Stimulated activated CD8-positive, alpha-beta memory T cell treated with anti-CD3 and anti-CD28 coated beads, Interleukin-7, amount 100 ng/mL, for 24 hours (primary cell): ENCODE results near the gene FCHSD2.

Experiments
- DNase-seq: peaks from one replicate; pipeline ENCODE4 v3.0.0-alpha.2; 2020; ENCODE audit warnings: low read depth

The FCHSD2 gene

DNA sequence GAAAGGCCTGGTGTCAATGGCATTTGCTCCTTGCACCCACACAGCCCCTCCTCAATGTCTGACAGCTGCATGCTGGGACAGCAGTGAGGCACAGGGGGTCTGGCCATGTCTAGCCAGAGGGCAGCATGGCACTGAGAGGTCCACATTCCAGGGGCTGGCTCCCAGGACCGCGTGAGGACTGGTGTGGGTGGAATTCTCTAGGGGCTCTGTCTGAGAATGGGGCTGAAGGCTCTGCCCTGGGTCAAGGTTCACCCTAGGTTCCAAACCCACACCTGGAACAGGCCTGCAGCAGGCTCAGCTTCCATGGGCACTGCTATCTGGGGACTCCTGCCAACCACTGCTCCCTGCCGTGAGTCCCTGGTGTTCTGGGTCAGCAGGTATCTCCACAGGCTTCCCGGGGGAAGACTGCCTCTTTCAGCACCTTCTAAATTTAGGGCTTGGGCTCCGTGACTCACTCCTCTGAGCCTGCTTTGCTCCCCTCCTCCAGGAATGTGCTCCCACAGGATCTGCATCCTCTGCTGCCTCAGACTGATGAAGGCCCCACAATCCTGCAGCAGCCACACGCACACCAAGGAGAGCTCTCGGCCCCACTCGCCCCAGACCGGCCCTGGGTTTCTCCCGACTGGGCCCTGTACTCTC lies 352.5 kb downstream of the FCHSD2 start:
- no peak for DNase-seq

DNA sequence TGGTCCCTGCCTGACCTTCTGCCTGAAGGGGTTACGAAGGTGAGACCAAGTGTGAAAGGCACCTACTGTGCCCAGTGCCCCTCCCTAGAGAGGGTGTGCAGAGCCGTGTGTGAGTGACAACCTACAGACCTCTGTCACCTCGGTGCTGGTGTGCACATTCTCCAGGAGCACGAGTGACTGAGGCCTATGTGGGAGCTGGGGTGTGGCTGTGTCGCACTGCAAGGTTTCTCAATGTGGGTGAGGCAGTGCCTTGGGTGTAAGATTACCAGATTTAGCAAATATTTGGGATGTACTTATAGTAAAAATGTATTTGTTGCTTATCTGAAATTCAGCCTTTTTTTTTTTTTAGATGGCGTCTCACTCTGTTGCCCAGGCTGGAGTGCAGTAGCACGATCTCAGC lies 353.9 kb downstream of the FCHSD2 start:
- no peak for DNase-seq

DNA sequence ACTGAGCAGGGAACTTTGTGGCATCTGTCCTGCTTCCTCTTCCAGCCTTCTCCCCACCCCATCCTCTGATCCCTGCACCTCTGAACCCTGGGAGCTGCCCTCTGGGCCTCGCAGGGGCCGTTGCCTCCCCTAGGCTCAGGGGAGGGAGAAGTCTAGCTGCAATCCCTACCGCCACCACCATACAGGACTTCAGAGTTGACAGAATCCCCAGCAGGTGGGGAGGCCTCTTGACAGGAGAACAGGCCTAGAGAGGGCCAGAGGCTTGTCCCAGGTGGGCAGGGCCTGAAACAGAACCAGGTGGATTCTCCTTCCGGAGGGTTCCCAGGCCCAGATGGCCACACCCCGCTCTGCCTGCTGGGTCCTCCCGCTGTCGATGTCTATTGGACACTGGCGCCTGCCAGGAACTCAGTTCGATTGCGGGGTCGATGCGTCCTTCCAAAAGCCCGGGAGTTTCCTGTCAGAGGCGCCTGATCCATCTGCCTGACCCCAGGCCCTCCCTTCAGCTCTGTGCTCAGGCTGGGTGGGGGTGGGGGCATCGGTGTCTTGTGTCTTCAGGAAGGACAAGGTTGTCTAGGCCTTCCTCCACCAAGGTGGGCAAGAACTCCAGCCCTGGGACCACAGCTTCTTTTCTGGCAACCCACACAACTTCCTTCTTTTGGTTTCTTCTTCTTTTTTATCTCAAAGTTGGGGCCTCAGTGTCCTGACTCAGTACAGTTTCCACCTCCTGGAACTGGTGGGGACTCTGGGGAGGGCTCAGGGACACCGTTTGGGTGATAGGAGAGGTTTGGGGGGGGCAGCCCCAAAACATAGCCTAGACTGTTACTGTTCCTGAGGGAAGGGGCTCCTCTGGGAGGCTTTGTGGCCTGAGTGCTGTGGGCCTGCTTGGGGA lies 354.7 kb downstream of the FCHSD2 start:
- DNase-seq, result no peak
